Activated CD8-positive, alpha-beta memory T cell treated with anti-CD3 and anti-CD28 coated beads, Interleukin-2, amount 10 ng/mL, durations not matched to agents 7 days and 5 days (primary cell): ENCODE data around the gene S1PR5. TPM values are rescaled to one million over a fixed set of nuclear protein-coding genes. Genes with fewer than 3 reads are reported as not detected.

Experiments
- ATAC-seq: fragments of 150-1000 bp; cut with Tn5 transposase; one replicate; pipeline ENCODE4 v1.10.0; 2021; ENCODE audit warnings: moderate library complexity
- CTCF ChIA-PET: fragments of 350-600 bp; sonication (Branson Sonifier 250); formaldehyde crosslinking; loops from one replicate; lab custom pipeline; 2021; ENCODE audit warnings: antibody characterized with exemption; lab: Charles Lee
- DNase-seq: peaks from one replicate; pipeline ENCODE4 v3.0.0-alpha.2; 2020
- H3K27ac Mint-ChIP-seq: one replicate; pipeline ENCODE4 v1.8.0; 2021; ENCODE audit warnings: mild to moderate bottlenecking, mixed read lengths
- H3K27me3 Mint-ChIP-seq: one replicate; pipeline ENCODE4 v1.8.0; 2021; ENCODE audit warnings: mixed read lengths
- H3K36me3 Mint-ChIP-seq: one replicate; pipeline ENCODE4 v1.8.0; 2021; ENCODE audit warnings: mild to moderate bottlenecking, mixed read lengths
- H3K4me1 Mint-ChIP-seq: one replicate; pipeline ENCODE4 v1.8.0; 2021; ENCODE audit warnings: mixed read lengths
- H3K4me3 Mint-ChIP-seq: one replicate; pipeline ENCODE4 v1.8.0; 2021; ENCODE audit warnings: mild to moderate bottlenecking, moderate library complexity, mixed read lengths
- H3K9me3 Mint-ChIP-seq: one replicate; pipeline ENCODE4 v1.8.0; 2022; ENCODE audit warnings: low read depth, mixed read lengths
- microRNA-seq: library from miRNA; unstranded; fragments of <30 nt; microRNA quantifications from one replicate; pipeline ENCODE4 v1.2.0, GENCODE V29; 2022
- total RNA-seq, 2 experiments: library from RNA; stranded (reverse); gene quantifications; one replicate each; pipeline ENCODE4 v1.2.3, GENCODE V29; 2021

S1PR5 gene
- total RNA-seq, 2 experiments from 2014 or later = 0.14 to 1.4 TPM

DNA sequence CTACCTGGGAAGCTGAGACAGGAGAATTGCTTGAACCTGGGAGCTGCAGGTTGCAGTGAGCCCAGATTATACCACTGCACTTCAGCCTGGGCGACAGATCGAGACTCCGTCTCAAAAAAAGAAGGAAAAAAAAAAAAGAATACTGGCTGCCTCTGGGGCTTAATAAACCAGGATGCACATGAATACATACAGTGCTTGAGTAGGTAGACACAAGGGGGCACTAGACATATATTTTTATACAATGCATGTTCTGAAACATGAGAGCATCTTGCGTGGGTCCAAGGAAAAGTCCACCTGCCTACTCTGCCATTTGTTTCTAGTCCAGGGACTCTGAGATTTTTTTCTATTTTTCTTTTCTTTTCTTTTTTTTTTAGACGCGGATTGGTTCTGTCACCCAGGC is 45.3 kb downstream of the S1PR5 start:
- Mint-ChIP-seq H3K9me3 (no peaks in the 10 kb centered on the region), H3K36me3 (peaks cover 12% of the 10 kb centered on the region), H3K4me3 (no peak overlapping the region), H3K4me1 (peaks cover 2% of the 10 kb centered on the region), H3K27ac (no peak overlapping the region), H3K27me3 (no peaks in the 10 kb centered on the region)
- ATAC-seq (peak; percentile 51), DNase-seq (no peak)
- CTCF ChIA-PET = interaction anchor here (0.8 to 2.9 kb wide), 3 partner anchors 12 to 101 kb away, joined by 4 to 16 read pairs (median 5); no protein-coding TSS in a partner anchor

DNA sequence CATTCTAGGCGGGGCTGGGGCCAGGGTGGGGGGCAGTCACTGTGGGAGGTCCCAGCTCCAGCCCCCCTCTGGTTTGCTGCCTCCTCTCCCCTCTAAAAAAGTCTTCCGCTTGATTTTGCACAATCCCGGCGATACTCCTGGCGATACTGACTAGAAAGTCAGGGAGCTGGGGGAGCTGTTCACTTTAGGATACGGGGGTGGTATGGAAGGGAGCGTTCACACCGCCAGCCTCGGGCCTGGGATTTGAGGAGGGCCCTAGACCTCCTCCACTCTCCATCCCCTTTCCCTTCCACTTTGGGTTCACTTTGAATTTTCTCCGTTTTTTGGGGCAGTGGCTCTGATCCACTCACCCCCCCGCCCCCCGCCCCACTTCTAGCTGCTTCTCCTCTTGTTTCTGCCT is 49.1 kb downstream of the S1PR5 start:
- H3K27ac Mint-ChIP-seq = no peak overlapping the region
- ATAC-seq (no peak), DNase-seq (no peak)
- no peaks in the 10 kb centered on the region for H3K4me1 Mint-ChIP-seq
- H3K36me3 Mint-ChIP-seq = peaks cover 27% of the 10 kb centered on the region
- CTCF ChIA-PET = interaction anchor here (3.2 kb wide), 1 partner anchor 10 kb away, joined by 11 read pairs; no protein-coding TSS in a partner anchor
- no peaks in the 10 kb centered on the region for H3K27me3 Mint-ChIP-seq
- no peak overlapping the region for H3K4me3 Mint-ChIP-seq
- no peaks in the 10 kb centered on the region for H3K9me3 Mint-ChIP-seq

DNA sequence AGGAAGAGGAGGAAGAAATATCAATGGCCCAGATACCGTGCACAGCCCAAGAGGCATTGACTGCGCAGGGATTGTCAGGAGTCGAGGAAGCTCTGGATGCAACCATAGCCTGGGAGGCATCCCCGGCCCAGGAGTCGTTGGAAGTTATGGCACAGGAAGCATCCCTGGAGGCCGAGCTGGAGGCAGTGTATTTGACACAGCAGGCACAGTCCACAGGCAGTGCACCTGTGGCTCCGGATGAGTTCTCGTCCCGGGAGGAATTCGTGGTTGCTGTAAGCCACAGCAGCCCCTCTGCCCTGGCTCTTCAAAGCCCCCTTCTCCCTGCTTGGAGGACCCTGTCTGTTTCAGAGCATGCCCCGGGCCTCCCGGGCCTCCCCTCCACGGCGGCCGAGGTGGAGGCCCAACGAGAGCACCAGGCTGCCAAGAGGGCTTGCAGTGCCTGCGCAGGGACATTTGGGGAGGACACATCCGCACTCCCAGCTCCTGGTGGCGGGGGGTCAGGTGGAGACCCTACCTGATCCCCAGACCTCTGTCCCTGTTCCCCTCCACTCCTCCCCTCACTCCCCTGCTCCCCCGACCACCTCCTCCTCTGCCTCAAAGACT is 50.0 kb downstream of the S1PR5 start:
- no peaks in the 10 kb centered on the region for H3K4me1 Mint-ChIP-seq
- no peaks in the 10 kb centered on the region for H3K27me3 Mint-ChIP-seq
- no peak for ATAC-seq
- H3K4me3 Mint-ChIP-seq = no peak overlapping the region
- H3K9me3 Mint-ChIP-seq = no peaks in the 10 kb centered on the region
- peaks cover 30% of the 10 kb centered on the region for H3K36me3 Mint-ChIP-seq
- CTCF ChIA-PET = interaction anchor here (3.2 kb wide), 1 partner anchor 11 kb away, joined by 11 read pairs; no protein-coding TSS in a partner anchor
- DNase-seq = no peak
- no peak overlapping the region for H3K27ac Mint-ChIP-seq

DNA sequence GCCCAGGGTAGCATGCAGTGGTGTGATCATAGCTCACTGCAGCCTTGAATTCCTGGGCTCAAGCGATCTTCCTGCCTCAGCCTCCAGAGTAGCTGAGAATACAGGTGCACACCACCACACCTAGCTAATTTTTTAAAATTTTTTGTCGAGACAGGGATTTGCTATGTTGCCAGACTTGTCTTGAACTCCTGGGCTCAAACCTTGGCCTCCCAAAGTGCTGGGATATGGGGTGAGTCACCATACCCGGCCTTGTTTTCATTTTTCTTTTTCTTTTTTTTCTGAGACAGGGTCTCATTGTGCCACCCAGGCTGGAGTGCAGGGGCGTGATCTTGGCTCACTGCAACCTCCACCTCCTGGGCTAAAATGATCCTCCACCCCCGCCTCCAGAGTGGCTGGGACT is 52.8 kb downstream of the S1PR5 start:
- H3K4me1 Mint-ChIP-seq = peaks cover 9% of the 10 kb centered on the region
- no peak overlapping the region for H3K4me3 Mint-ChIP-seq
- CTCF ChIA-PET = interaction anchor here (1.6 kb wide), 1 partner anchor 11 kb away, joined by 3 read pairs; no protein-coding TSS in a partner anchor
- DNase-seq (no peak), ATAC-seq (no peak)
- H3K27me3 Mint-ChIP-seq = no peaks in the 10 kb centered on the region
- H3K27ac Mint-ChIP-seq = no peak overlapping the region
- H3K9me3 Mint-ChIP-seq = no peaks in the 10 kb centered on the region
- H3K36me3 Mint-ChIP-seq = peaks cover 39% of the 10 kb centered on the region

Small RNA genes within 50 kb of the gene (microRNA-seq; reads per million reads assigned to microRNA genes)
- not detected for gene MIR1238

Other genes with a start within 250 kb of the S1PR5 start
- gene ICAM1, start 246.3 kb downstream of the S1PR5 start, total RNA-seq = 10 to 100 TPM; 17.7 to 31.5 TPM
- gene ICAM4, start 230.5 kb downstream of the S1PR5 start, total RNA-seq = under 1 TPM; 0.89 to 0.99 TPM
- under 1 TPM; 0.41 to 0.84 TPM for gene ICAM5, start 227.5 kb downstream of the S1PR5 start, total RNA-seq
- 1 to 10 TPM in 1 of 2 experiments, under 1 TPM in 1; 0.93 to 3.3 TPM for gene ZGLP1, start 207.6 kb downstream of the S1PR5 start, total RNA-seq
- 10 to 100 TPM in 1 of 2 experiments, 1 to 10 TPM in 1; 7.4 to 11.1 TPM for gene FDX2, start 201.4 kb downstream of the S1PR5 start, total RNA-seq
- gene RAVER1, start 183.9 kb downstream of the S1PR5 start, total RNA-seq = 10 to 100 TPM; 87.0 to 87.8 TPM
- 100 to 1,000 TPM; 169 to 192 TPM for gene ICAM3, start 177.8 kb downstream of the S1PR5 start, total RNA-seq
- gene TYK2, start 136.9 kb downstream of the S1PR5 start, total RNA-seq = 100 to 1,000 TPM; 277 to 296 TPM
- 100 to 1,000 TPM; 283 to 309 TPM for gene CDC37, start 113.9 kb downstream of the S1PR5 start, total RNA-seq
- gene PDE4A, start 96.9 kb downstream of the S1PR5 start, total RNA-seq = 100 to 1,000 TPM in 1 of 2 experiments, 10 to 100 TPM in 1; 74.9 to 103 TPM
- gene KEAP1, start 14.1 kb downstream of the S1PR5 start, total RNA-seq = 100 to 1,000 TPM in 1 of 2 experiments, 10 to 100 TPM in 1; 99.8 to 104 TPM
- 10 to 100 TPM; 48.3 to 57.8 TPM for gene ATG4D, start 26.5 kb upstream of the S1PR5 start, total RNA-seq
- 10 to 100 TPM; 68.1 to 72.2 TPM for gene KRI1, start 48.6 kb upstream of the S1PR5 start, total RNA-seq
- 10 to 100 TPM; 40.9 to 73.3 TPM for gene CDKN2D, start 51.5 kb upstream of the S1PR5 start, total RNA-seq
- not detected for gene AP1M2, start 69.9 kb upstream of the S1PR5 start, total RNA-seq
- 10 to 100 TPM; 83.4 to 86.8 TPM for gene SLC44A2, start 108.1 kb upstream of the S1PR5 start, total RNA-seq
- gene ILF3, start 136.9 kb upstream of the S1PR5 start, total RNA-seq = 100 to 1,000 TPM; 418 to 431 TPM
- gene QTRT1, start 184.0 kb upstream of the S1PR5 start, total RNA-seq = 10 to 100 TPM; 40.1 to 48.8 TPM
- gene DNM2, start 200.6 kb upstream of the S1PR5 start, total RNA-seq = 100 to 1,000 TPM; 267 to 315 TPM